Daoy (cell line): ENCODE results near the gene SMOC1. TPM values are rescaled to one million over a fixed set of nuclear protein-coding genes. Genes with fewer than 3 reads are reported as not detected.

Source experiments
- DNase-seq: peaks from one replicate; pipeline ENCODE4 v3.0.0-alpha.2; 2015; ENCODE audit warnings: low read depth
- total RNA-seq: library from RNA; depleted of rRNA; stranded (reverse); fragments of >200 nt; shearing (Covaris generic); gene quantifications from 2 replicates; pipeline ENCODE4 v1.2.3, GENCODE V29; 2014

Gene SMOC1
- total RNA-seq, 1 experiment from 2014 or later, result 5.9 TPM

DNA sequence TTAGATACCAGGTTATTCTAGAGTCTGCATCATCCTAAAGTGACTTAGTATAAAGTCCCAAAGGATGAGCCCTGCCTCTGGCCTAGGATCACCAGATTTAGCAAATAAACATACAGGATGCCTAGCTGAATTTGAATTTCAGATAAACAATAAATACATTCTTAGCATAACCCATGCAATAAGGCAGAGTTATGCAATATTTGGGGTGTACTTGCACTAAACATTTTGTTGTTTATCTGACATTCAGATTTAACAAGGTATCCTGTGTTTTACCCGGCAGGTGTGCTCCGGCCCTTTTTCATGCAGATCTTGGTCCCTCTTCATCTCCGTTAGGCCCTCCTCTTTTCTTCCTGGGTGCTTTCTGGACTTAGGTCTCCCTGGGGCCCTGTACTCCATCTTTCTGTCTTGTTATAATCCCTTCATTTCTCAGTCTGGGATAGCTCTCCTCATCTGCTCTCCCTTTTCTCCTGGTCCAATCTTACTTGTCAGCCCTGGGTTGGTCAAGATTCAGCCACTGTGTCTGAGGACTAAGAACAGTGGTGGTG, 18.1 kb upstream of the SMOC1 start:
- no peak for DNase-seq

DNA sequence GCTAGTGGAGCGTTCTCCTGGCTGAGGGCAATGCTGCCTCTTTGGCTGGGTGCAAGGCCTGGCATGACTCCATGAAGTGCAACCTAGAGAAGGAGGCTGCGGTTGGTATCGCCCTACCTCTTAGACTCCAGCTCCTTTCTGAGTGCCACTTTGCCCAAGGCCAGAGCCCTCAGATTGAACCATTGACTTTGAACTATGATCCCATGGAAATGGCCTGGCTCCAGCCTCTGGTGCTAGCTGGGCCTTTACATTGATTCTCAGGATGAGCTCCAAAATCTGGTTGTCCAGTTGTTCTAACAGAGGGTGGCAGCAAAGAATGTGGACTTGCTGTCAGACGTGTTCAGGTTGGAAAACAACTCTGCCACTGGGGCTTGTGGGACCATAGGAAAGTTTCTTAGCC, 16.1 kb upstream of the SMOC1 start:
- no peak for DNase-seq

DNA sequence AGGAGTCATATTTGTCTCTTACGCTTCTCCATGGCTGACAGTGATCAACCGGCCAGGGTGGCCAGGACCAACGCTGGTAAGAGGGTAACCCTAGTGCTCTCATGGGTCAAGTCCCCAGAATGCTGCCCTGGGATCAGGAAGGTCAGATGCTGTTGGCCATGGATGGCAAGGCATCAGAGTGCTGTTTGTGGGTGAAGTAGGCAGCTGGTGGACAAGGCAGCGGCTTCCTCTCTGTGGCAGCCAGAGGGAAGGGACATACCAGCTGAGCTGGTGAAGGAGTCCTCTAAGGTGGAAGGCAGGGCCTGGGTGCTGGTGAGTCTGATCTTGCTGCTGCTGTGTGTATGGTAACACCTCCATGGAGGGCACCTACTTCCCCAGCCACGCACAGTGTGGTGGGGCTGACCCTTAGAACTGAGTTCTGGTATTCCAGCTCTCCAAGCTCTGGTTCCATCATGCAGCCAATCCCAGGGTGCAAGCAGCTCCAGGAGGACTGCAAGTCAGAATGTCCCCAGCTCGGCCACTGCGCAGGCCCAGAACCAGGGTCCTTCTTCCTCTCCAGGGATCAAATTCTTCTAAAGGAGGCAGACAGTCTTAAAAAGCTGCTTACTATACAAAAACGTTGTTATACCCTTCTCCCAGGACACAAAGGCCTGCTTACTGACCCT, 13.4 kb upstream of the SMOC1 start:
- DNase-seq, result no peak

DNA sequence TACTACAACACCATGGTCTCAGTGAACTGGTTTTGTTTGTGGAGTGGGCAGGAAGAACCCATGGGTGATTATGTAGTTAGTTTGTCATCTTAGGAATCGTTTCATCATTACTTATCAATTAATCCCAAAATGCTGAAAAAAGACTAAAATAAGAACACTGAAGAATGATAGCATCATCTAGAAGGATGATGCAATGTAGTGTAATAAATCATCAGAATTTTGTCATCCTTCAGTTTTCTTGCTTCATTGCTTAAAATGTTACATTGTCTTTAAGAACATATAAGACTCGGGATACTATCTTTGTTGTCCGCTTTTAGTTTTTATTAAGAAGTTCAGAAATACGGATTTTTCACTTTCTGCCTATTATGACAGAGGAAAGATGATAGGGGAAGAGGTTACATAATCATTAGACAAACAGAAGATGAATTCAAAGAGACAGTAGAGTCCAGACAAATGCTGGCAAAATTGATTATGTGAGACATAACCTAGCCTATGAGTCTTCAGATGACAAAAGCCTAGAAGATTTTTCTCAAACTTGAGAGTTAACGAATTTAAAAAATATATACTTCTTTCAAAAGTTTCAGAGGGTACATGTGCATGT, 10.8 kb upstream of the SMOC1 start:
- DNase-seq, result no peak

DNA sequence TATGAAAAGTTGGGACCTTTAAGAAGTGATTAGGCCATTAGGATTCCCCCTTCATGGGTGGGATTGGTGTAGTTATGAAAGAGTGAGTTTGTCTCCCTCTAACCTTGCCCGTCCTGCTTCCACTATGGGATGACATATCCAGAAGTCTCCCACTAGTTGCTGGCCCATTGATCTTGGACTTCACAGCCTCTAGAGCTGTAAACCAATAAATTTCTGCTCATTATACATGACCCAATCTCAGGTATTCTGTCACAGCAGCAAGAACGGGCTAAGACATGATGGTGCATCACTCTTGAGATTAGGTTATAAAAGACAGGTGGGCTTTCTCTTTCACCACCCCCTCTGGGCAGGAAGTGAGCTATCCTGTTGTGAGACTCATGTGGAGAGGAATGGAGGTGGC, 8.6 kb upstream of the SMOC1 start:
- no peak for DNase-seq

DNA sequence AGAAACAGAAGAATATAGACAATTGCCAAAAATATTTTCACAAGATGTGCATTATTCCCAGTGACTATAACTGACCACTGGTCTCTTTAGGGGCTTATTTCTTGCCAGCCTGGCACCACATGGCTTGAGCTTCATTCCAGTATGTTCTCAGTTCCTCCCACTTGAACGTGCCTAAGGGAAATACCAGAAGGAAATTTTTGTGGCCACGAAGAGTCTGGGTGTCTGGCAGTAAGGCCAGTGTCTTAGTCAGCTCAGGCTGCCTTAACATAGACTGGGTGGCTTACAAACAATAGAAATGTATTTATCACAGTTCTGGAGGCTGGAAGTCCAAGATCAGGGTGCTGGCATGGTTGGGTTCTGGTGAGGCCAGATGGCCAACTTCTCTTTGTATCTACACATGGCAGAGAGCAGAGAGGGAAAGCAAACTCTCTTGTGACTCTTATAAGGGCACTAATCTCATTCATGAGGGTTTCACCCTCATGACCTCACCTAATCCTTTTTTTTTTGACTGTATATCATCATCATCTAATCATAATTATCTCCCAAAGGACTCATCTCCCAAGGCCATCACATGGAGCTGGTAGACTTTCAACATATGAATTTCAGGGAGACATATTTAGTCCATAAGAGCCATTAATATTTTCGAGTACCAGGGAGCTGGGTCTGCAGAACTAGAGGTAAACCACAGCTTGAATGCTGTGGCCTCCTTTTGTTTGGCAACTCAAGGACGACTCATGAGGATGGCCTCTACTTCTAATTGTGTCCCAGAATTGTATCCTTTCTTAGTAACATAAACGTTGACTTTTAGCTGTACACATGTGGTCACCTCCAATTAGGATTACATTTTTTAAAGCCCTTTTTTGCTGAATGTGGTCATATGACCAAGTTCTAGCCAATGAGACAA, 5.1 kb upstream of the SMOC1 start:
- DNase-seq, result peak; percentile 32

DNA sequence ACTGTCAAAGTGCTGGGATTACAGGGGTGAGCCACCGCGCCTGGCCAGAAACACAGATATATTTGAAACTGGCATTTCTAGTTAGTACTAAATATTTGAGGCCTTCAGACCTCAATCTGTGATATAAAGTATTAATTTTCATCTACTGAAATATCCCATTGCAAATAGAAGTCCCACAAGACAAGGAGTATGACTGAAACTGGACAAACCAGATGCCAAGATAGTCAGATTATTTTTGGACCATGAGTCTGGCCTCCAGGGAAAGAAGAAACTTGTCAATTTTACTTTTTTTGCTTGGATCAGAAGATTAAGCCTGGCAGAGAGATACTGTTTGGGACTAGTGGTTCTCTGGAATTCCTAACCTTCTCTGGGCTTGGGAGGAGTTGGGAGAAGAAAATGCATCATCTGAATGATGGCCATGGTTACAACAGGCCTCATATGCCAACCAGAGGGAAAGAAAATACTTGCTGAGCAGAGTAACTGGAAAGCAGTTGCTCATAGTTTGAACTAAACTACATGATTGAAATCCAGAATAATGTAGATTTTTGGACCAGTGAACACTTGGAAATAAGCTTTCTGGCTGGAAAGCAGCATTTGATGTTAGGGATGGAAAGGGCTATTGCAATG, 2.9 kb upstream of the SMOC1 start:
- no peak for DNase-seq

DNA sequence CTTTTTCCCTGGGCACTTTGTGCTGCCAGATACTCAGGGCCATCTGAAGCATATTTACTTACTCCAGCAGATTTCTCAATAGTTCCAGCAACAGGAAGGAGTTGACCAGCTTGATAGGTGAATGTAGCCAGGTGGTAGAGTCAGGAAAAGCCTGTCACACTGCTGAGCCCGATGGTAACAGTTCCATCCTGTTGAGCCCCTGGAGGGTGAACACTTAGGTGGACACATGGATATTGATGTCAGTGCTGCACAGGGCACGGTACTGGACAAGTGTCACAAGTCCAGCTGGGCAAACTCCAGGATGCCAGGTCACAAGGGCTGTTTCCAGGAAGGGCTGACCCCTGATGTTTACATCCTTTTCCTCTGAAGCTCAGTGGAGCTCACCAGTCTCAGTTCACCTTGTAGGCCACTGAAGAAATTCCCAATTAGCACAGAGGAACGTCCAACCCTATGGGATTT, 2.3 kb upstream of the SMOC1 start:
- no peak for DNase-seq

DNA sequence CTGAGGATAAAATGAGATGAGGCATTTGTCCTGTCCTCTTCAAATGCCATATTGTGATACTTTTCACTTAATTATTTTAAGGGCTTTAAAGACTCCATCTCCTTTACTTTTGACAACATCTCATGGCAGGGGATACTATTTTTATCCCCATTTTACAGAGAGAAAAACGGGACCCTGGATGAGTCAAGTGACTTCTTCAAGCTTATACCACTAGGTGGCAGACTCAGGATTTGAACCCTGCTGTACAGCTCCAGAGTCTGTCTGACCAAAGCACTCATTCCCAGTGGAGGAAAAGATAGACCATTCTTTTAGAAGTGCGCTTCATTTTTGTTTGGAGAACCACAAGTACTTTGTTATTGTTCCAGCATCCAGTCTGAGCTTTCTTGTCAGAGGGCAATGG, 1.7 kb upstream of the SMOC1 start:
- peak; percentile 51 for DNase-seq

DNA sequence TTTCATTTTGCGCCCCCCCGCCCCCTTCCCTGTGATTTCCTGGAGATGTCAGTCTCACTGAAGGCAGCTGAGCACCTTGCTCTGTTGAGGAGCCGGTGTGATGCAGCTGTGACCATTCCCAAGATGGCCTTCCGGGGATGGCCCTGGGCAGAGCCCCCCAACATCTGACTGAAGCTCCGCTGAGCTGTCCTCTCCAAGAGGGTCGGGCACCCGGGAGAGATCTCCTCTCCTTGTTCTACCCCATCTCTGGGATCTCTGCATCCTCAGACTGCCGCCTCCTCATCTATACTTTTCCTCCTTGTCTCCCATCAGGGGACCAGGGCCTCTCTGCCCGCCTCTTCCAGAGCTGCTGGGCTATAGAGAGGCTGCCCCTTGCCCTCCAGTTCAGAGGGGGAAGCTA, 965 bp upstream of the SMOC1 start:
- no peak for DNase-seq

DNA sequence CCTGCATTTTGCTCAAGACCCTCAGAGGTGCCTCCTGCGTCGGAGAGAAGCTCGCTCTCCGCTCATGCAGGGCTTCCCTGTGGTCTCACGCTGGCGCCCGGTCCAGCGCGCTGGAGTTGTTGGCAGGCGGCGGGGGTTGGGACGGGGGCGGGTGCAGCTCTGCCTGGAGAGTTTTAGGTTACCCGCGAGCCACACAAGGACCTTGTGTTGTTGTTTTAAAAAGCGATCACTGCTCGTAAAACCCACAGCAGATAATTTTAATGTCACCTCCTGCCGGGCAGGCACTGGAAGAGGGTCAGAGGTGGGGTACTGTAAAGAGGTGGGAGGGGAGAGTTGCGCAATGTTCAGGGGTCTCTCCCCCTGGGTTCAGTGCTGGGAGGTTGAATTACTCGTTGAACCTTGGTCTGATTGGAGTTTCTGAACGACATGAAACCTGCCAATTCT, 850 bp downstream of the SMOC1 start:
- peak; percentile 39 for DNase-seq

DNA sequence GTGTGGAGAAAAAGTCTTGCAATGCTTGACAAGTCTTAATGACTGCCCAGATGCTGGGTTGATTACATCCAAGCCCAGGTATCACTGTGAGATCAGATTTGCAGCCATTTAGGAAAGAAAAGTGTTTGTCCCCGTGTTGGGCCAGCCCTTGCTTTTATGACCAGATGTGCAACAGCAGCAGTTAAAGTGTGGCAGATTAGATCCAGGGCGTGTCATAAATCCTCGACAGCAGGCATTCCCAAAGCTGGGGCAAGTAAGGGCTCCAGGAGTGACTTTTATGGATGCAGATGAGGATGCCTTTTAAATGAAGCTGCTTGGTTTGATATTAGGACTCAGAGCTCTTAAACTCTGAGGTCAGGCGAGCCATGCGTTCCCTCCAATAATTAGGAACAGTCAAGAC, 1.7 kb downstream of the SMOC1 start:
- DNase-seq, result no peak

DNA sequence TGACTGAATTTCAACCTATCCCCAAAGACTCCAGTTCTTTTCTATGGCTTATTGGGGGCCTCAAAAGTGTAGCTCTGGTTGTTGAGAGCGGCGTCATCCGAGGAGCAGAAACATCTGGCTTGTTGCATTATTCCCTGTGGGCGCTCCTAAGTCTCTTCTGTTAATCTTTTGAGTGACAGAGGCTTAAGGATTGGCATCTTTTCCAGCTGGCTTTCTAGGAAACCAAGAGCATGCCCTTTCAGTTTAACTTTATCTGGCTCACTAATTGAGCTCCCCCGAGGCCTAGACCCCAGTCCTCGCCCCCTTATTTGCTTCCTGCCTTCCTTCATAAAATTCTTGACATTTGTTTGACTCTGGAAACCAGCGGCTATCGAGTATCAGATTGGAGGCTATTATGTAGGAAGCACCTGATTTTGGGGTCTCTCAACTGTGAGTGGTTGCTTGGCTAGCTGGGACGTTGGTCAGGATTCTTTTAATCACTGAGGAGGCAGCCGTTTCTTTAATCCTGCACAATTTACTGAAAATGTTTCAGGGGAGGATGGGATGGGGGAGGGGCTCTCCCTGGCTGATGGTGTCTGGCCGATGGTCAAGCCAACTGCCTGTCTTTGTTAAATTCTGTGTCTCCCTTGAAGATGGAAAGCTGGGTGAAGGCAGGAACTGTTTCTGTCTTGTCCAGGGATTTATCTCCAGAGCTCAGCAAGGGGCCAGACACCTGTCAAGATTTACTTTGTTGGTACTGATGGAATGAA, 3.1 kb downstream of the SMOC1 start:
- no peak for DNase-seq

DNA sequence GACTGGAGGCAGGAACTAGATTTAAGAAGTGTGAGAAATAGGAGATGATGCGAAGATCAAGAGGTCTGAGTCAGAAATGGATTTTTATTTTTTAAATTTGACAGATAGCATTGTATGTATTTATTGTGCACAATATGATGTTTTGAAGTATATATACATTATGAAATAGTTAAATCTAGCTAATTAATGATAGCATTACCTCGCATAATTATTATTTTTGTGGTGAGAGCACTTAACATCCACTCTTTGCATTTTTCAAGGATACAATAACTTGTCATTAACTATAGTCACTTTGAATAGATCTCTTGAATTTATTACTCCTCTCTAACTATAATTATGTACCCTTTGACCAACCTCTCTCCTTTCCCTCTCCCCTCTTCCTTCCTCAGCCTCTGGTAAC, 3.7 kb downstream of the SMOC1 start:
- DNase-seq, result no peak

DNA sequence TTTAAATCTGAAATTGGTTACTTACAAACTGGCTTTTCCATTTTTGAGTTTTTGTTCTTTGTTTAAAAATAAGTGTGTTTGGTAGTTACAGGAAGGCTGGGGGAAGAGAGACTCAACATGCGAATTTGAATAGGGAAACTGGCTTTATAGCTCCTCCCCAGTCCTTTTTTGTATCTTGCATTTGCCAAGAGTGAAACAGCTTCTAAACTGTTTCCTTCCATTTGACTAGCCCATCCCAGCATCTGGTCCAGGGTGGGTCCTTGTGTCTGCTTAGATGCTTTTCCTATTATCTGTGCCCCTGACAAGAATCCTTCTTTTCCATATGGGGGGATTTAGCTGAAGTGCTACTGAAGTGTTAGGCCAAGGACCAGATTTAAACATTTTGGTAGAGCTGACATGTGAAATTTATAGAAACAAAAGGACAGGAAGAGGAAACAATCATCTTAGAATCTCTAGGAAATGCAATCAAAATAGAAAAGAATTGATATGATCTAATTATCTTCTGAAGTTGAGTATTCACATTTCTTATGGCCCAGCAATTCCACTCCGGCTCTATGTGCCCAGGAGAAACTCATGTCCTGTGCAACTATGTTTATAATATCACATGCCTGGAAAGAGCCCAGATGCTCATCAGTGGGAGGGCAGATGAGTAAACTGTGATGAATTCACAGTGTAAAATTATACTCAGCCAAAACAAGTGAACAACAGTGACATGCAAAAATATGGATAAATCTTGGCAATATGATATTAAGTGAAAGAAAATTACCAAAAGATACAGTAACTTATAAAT, 7.4 kb downstream of the SMOC1 start:
- peak; percentile 56 for DNase-seq

DNA sequence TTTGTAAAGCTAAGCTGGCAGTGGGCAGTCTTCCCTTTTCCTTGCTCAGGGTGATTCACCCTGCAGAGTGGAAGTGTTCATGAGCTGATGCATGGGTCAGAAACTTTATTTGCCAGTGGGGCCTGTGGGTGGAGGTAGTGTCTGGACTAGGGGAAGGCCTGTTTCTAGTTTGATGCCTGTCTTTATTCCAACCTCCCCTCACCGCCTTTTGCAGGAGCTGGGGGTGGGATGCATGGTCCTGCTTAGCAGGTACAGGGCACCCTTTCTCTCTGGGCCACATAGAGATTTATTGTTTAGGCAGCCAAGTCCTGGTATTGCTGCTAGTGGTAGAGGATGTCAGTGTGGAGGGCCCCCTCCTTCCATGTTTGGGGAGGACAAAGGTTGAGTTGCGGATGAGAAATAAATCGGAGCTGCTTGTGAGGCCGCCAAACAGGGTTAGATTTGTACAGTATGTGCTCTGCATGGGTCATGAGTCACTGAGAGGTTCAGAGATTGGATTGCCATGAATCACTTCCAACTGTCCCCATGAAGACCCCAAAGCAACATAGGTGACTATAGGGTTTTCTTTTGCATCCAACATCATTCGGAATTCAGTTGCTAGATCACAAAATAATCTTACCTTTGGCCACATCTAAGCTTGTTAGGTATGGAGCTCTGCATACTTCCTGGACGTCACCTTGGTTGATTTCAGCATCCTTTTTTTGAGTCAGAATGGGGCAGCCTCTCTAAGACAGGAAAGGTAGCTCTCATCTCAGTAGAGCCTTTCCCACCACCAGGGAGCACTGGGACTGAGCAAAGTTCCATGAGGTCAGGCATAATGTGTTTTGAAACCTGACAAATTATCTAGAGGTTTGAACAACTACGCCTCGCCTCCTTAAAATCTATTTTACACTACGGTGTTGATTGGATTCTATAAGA, 8.8 kb downstream of the SMOC1 start:
- peak; percentile 68 for DNase-seq

DNA sequence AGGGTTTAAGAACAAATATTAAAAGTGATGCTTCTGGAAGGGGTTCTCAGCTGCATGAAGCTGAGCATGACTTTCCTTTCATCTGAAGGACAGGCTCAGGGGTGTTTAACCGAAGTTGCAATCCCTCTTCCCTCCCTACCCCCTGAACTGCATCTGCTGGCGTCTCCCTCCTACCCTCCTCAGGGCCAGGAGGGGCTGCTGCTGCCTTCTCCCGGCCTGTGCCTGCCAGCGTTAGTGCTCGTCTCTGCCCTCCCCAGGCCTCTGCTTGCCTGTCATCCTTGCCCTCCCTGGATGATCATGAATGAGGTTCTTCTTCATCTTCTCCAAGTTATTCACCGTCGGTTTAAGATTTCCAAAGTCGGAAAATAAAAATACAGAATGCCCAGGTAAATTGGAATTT, 12.2 kb downstream of the SMOC1 start:
- no peak for DNase-seq

DNA sequence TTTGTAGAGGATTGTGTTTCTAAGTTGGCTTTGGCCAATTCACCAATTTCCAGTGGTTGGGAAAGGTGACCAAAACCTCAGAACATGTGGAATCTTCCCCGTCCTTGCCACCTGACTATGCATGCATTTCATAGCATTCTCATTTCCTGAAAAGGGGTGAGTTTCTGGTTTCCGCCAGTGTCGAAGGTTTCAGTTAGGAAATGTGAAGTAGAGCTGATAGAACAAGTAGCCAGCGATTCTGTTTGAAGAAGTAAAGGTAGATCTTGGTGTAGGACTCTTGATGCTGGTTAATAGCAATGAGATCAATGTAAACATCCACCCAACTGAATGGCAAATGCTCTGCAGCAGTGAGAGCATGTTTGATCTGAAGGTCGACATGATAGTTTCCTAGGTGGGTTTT, 15.9 kb downstream of the SMOC1 start:
- no peak for DNase-seq

DNA sequence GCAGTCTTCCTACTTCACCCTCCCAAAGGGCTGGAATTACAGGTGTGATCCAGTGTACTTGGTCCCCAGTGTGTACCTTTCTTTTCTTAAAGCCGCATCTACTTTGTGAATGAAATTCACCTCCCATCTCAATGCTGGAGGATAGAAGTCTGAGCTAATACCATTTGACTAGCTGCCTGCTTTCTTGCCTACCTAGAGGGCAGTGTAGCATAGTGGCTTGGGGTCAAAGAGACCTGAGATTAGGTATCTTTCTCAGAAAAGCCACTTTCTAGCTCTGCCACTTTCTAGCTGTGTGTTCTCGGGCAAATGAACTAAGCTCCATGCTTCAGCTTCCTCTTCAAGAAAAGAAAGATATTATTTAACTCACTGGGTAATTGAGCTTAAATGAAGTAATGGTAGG, 16.9 kb downstream of the SMOC1 start:
- DNase-seq, result no peak
